DOHH2 (cell line): Measurements from ENCODE around the gene PLPPR1.

Experiments
- CTCF ChIP-seq: fragments of 200-600 bp; sonication (generic); IDR thresholded peaks from one replicate; pipeline ENCODE4 v1.5.1; 2014; ENCODE audit warnings: antibody characterized with exemption, mild to moderate bottlenecking, low read depth, low read length; ENCODE audit not compliant: poor library complexity, severe bottlenecking
- EZH2phosphoT487 ChIP-seq: fragments of 200-600 bp; sonication (generic); IDR thresholded peaks from 2 replicates; pipeline ENCODE4 v1.6.1; 2017; ENCODE audit warnings: borderline replicate concordance, mild to moderate bottlenecking, antibody characterized with exemption, low read length, moderate library complexity, mixed read lengths

- TF ChIP-seq CTCF = no peak
- TF ChIP-seq EZH2phosphoT487 = no peak
Measured at GRCh38 chr9:101034222-101034621, 5.7 kb downstream of the PLPPR1 start.
